ENCODE data around the gene TBL1X.

The TBL1X gene

DNA sequence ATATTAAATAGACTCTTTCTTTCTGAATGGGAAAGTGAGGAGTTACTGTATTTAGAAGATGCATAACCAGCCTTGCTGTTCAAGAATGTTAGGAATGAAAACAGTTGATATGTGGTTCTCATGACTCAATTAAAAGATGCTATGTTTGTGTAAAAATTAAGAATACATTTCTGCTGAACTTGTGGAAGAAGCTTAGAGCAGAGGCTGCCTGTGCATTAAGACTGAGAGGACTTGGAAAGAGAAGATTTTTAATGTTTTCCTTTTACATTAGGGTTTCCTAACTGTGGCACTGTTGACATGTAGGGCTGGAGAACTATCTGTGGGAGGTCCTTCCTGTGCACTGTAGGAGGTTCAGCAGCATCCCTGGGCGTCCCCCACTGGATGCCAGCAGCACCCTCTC lies 163.1 kb downstream of the TBL1X start:
- no peak overlapping the region for H3K4me3 ChIP-seq (ENCODE audit: low read length)
- TF ChIP-seq, protein P1, sequence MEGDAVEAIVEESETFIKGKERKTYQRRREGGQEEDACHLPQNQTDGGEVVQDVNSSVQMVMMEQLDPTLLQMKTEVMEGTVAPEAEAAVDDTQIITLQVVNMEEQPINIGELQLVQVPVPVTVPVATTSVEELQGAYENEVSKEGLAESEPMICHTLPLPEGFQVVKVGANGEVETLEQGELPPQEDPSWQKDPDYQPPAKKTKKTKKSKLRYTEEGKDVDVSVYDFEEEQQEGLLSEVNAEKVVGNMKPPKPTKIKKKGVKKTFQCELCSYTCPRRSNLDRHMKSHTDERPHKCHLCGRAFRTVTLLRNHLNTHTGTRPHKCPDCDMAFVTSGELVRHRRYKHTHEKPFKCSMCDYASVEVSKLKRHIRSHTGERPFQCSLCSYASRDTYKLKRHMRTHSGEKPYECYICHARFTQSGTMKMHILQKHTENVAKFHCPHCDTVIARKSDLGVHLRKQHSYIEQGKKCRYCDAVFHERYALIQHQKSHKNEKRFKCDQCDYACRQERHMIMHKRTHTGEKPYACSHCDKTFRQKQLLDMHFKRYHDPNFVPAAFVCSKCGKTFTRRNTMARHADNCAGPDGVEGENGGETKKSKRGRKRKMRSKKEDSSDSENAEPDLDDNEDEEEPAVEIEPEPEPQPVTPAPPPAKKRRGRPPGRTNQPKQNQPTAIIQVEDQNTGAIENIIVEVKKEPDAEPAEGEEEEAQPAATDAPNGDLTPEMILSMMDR (IDR thresholded peaks at IDR 0.05; ENCODE audit: insufficient read depth, low read depth, low read length, missing control alignments), result no peak
- DNase-seq (ENCODE audit: low read depth), result no peak

DNA sequence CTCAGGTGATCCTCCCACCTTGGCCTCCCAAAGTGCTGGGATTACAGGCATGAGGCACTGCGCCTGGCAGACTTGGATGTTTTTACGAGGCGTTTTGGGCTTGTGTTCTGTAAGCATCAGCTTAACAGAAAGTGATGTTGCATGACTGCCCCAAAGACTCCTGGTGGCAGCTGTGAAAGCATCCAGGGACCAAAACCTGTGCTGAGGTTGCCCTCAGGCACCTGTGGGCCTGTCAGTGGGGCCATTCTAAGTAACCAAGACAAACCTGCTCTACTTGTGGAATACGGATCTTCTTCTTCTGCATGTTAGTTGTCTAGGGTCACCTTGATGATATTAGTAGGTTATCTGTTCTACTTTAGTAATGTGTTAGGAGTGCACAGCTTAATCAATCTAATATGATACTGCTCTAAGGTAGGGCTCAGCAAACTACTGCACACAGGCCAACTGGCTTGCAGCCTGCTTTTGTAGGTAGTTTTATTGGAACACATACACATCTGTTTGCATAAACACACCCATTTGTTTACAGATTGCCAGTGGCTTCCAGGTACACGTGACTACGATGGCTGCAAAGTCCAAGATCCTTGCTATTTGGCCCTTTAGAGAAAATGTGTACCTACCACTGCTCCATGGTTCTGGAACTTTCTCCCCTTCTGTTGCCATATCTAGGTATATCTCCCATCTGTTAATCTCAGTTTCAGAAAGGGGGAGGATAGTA lies 164.1 kb downstream of the TBL1X start:
- TF ChIP-seq, protein P1 (IDR thresholded peaks at IDR 0.05; ENCODE audit: insufficient read depth, low read depth, low read length, missing control alignments), result no peak
- DNase-seq (ENCODE audit: low read depth), result no peak
- H3K4me3 ChIP-seq (ENCODE audit: low read length), result no peak overlapping the region

DNA sequence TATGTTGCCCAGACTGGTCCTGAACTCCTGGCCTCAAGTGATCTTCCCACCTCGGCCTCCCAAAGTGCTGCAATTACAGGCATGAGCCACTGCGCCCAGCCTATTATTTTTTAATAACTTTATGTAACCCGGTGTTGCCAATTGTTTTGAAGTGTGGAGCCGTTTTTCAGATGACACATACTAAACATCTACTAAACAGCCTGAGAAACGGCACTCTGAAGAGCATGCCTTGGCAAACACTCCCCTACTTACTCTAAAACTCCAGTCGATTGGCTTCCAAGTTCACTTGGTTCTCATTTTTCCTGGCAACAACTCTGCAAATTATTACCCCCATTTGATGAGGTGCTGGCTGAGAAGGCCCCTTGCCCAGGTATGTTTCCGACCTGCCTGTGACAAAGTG lies 169.7 kb downstream of the TBL1X start:
- TF ChIP-seq, protein P1 (IDR thresholded peaks at IDR 0.05; ENCODE audit: insufficient read depth, low read depth, low read length, missing control alignments), result no peak
- no peak for DNase-seq (ENCODE audit: low read depth)

DNA sequence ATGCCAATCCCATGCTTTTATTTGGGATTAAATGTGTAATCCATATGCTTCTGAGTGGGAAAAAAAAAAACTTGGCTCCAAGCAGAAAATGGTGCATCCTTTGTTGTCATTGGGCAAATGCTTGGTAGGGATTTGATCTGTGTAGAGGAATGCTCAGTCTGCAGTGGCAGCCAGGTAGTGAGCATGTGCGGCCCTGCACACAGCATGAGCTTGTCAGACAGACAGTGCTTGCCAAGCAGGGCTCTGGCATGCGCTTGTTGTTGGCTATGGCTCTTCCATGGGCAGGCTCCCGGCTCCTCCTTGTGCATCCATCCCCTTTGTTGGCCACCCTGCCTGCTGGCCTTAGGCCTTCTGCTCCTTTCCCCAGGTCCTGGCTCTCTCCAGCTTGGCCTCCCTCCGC lies 170.5 kb downstream of the TBL1X start:
- no peak overlapping the region for H3K4me3 ChIP-seq (ENCODE audit: low read length)
- DNase-seq (ENCODE audit: low read depth), result peak; percentile 1

More for the DNA sequence above, 169.7 kb downstream of the TBL1X start:
- no peak overlapping the region for H3K4me3 ChIP-seq (ENCODE audit: low read length)

DNA sequence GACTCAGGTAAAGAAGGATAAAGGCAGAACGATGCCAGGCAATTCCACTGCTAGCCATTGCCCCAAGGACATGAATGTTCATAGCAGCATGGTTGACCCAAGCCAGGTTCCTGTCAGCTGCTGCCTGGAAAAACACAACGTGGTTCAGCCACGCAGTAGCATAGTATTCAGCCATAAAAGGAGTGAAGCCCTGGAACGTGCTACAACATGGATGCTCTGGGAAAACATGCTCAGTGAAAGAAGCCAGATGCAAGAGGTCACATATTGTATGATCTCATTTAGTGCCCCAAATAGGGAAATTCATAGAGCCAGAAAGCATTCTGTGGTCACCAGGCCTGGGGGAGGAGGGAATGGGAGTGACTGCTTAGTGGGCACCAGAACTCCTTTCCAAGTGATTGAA lies 170.9 kb downstream of the TBL1X start:
- peak; percentile 29 for DNase-seq (ENCODE audit: low read depth)
- TF ChIP-seq, protein P1 (IDR thresholded peaks at IDR 0.05; ENCODE audit: insufficient read depth, low read depth, low read length, missing control alignments), result no peak
- no peak overlapping the region for H3K4me3 ChIP-seq (ENCODE audit: low read length)

More for the DNA sequence above, 170.5 kb downstream of the TBL1X start:
- TF ChIP-seq, protein P1 (IDR thresholded peaks at IDR 0.05; ENCODE audit: insufficient read depth, low read depth, low read length, missing control alignments), result no peak

DNA sequence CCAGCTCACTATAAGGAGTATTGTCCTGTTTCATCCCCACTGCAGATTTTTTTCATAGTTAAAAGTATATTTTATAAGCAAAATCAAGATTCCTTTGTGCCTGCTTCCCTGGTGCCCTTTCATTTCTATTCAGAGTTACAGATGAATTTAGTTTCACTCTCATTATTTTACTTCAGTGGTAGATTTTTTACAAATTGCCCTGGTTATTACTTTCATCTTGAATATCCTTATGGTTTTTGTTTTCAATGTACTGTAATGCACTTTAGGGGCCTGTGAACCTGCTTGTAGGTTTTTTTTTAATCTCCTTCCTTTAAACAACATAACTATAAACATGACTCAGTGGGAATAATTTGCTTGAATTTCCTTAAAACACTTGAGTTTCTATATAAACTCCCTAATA lies 174.0 kb downstream of the TBL1X start:
- TF ChIP-seq, protein P1 (IDR thresholded peaks at IDR 0.05; ENCODE audit: insufficient read depth, low read depth, low read length, missing control alignments), result no peak
- no peak for DNase-seq (ENCODE audit: low read depth)

More for the DNA sequence above, 174.0 kb downstream of the TBL1X start:
- no peak overlapping the region for H3K4me3 ChIP-seq (ENCODE audit: low read length)

Data from epithelial cell of esophagus (primary cell).